ENCODE measurements around the gene FAHD1.
"Not testable (repeated sequence)": the region's sequence is repeated elsewhere in the genome, so short reads cannot be mapped to it uniquely, and the experiment has no call there.

The FAHD1 gene

GRCh38 chr16:1834096-1834495, 7.1 kb downstream of the FAHD1 start:
- no peak for DNase-seq (ENCODE audit: low read depth in 2 of 2, low spot score in 1 of 2)

- no peak for DNase-seq (ENCODE audit: low read depth in 2 of 2, low spot score in 1 of 2)
These were observed 12.5 kb downstream of the FAHD1 start for GRCh38 chr16:1839554-1839953.

GRCh38 chr16:1845985-1846384, 19.0 kb downstream of the FAHD1 start:
- DNase-seq (ENCODE audit: low read depth in 2 of 2, low spot score in 1 of 2): no peak

- DNase-seq (ENCODE audit: low read depth in 2 of 2, low spot score in 1 of 2): no peak
These were observed 19.4 kb downstream of the FAHD1 start for GRCh38 chr16:1846416-1846815.

GRCh38 chr16:1850981-1851380, 24.0 kb downstream of the FAHD1 start:
- DNase-seq (ENCODE audit: low read depth in 2 of 2, low spot score in 1 of 2): no peak

- no peak for DNase-seq (ENCODE audit: low read depth in 2 of 2, low spot score in 1 of 2)
These were observed 24.8 kb downstream of the FAHD1 start for GRCh38 chr16:1851793-1852192.

- DNase-seq (ENCODE audit: low read depth in 2 of 2, low spot score in 1 of 2): no peak
These were observed 30.6 kb downstream of the FAHD1 start for GRCh38 chr16:1857433-1858097.

- DNase-seq (ENCODE audit: low read depth in 2 of 2, low spot score in 1 of 2): no peak
These were observed 31.3 kb downstream of the FAHD1 start for GRCh38 chr16:1858189-1858865.

- no peak for DNase-seq (ENCODE audit: low read depth in 2 of 2, low spot score in 1 of 2)
These were observed 32.6 kb downstream of the FAHD1 start for GRCh38 chr16:1859650-1860049.

GRCh38 chr16:1861730-1862129, 34.7 kb downstream of the FAHD1 start:
- DNase-seq (ENCODE audit: low read depth in 2 of 2, low spot score in 1 of 2): no peak

- DNase-seq (ENCODE audit: low read depth in 2 of 2, low spot score in 1 of 2): no peak
These were observed 35.4 kb downstream of the FAHD1 start for GRCh38 chr16:1862394-1862793.

GRCh38 chr16:1863681-1864460, 36.9 kb downstream of the FAHD1 start:
- no peak for DNase-seq (ENCODE audit: low read depth in 2 of 2, low spot score in 1 of 2)

- no peak for DNase-seq (ENCODE audit: low read depth in 2 of 2, low spot score in 1 of 2)
These were observed 39.1 kb downstream of the FAHD1 start for GRCh38 chr16:1865902-1866690.

- DNase-seq (ENCODE audit: low read depth in 2 of 2, low spot score in 1 of 2): no peak
These were observed 43.5 kb downstream of the FAHD1 start for GRCh38 chr16:1870365-1871082.

GRCh38 chr16:1871974-1872635, 45.1 kb downstream of the FAHD1 start, which contains the start of gene MEIOB:
Gene MEIOB (minus strand): TSS chr16:1872164. CDS start chr16:1868175, 3,989 bp downstream.
- peak in 1 of 2 donors; percentile 2 for DNase-seq (ENCODE audit: low read depth in 2 of 2, low spot score in 1 of 2)

GRCh38 chr16:1874854-1875253, 47.8 kb downstream of the FAHD1 start:
- DNase-seq (ENCODE audit: low read depth in 2 of 2, low spot score in 1 of 2): no peak

- DNase-seq (ENCODE audit: low read depth in 2 of 2, low spot score in 1 of 2): not testable (repeated sequence)
These were observed 49.1 kb downstream of the FAHD1 start for GRCh38 chr16:1876066-1876465.

GRCh38 chr16:1876468-1876867, 49.5 kb downstream of the FAHD1 start:
- DNase-seq (ENCODE audit: low read depth in 2 of 2, low spot score in 1 of 2): no peak

GRCh38 chr16:1877089-1877488, 50.1 kb downstream of the FAHD1 start:
- DNase-seq (ENCODE audit: low read depth in 2 of 2, low spot score in 1 of 2): no peak

GRCh38 chr16:1877804-1878203, 50.8 kb downstream of the FAHD1 start:
- no peak for DNase-seq (ENCODE audit: low read depth in 2 of 2, low spot score in 1 of 2)
